GOT3 (cell line): ENCODE results near the gene PLEKHG2.
A peak's percentile ranks its signal among the peaks of the same experiment; 100 is the strongest.
"Not testable (repeated sequence)": the region's sequence is repeated elsewhere in the genome, so short reads cannot be mapped to it uniquely, and the experiment has no call there.

Experiments used
- DNase-seq: peaks from one replicate; lab custom pipeline; 2025; ENCODE audit warnings: mixed read lengths; lab: John Stamatoyannopoulos, UW

The PLEKHG2 gene, protein sequence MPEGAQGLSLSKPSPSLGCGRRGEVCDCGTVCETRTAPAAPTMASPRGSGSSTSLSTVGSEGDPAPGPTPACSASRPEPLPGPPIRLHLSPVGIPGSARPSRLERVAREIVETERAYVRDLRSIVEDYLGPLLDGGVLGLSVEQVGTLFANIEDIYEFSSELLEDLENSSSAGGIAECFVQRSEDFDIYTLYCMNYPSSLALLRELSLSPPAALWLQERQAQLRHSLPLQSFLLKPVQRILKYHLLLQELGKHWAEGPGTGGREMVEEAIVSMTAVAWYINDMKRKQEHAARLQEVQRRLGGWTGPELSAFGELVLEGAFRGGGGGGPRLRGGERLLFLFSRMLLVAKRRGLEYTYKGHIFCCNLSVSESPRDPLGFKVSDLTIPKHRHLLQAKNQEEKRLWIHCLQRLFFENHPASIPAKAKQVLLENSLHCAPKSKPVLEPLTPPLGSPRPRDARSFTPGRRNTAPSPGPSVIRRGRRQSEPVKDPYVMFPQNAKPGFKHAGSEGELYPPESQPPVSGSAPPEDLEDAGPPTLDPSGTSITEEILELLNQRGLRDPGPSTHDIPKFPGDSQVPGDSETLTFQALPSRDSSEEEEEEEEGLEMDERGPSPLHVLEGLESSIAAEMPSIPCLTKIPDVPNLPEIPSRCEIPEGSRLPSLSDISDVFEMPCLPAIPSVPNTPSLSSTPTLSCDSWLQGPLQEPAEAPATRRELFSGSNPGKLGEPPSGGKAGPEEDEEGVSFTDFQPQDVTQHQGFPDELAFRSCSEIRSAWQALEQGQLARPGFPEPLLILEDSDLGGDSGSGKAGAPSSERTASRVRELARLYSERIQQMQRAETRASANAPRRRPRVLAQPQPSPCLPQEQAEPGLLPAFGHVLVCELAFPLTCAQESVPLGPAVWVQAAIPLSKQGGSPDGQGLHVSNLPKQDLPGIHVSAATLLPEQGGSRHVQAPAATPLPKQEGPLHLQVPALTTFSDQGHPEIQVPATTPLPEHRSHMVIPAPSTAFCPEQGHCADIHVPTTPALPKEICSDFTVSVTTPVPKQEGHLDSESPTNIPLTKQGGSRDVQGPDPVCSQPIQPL (N-terminal part only)

DNA sequence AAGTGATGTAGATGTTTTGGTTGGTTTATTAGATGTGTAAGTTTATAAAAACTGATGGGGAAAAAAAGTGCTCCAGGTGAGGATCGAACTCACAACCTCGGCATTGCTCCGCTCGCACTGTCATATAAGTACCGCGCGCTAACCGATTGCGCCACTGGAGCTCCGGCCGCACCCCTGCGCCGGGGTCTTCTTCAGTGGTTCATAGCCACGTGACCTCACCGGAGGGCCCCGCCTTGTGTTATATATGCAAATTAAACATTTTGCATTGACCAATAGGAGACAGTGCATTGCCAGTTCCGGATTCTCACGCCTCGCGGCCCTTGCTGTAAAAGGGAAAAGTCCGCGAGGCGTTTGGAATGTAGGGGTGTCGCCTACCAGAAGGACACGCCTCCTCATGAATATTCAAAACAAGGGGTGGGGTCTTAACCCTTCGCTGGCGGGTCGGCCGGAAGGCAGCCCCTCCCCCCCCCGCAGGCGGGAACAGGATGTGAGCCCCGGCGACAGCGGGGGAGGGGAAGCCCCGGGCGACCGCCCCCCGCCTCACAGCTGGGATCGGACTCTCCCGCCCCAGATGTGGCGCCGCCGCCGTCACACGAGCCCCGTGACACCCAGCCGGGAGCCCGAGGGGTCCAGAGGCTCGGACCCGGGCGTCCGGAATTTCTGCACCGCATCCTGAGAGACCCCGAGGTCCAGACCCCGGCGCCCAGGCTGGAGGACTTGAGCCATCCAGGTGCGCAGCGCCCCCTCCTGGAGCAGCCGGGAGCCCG lies at the start of gene PLEKHG2:
Gene PLEKHG2, plus strand, starts transcription at position 570 of the 767 bp plus-strand sequence. CDS start 1,418 bp downstream, outside the sequence.
- DNase-seq, result peak; percentile 93

DNA sequence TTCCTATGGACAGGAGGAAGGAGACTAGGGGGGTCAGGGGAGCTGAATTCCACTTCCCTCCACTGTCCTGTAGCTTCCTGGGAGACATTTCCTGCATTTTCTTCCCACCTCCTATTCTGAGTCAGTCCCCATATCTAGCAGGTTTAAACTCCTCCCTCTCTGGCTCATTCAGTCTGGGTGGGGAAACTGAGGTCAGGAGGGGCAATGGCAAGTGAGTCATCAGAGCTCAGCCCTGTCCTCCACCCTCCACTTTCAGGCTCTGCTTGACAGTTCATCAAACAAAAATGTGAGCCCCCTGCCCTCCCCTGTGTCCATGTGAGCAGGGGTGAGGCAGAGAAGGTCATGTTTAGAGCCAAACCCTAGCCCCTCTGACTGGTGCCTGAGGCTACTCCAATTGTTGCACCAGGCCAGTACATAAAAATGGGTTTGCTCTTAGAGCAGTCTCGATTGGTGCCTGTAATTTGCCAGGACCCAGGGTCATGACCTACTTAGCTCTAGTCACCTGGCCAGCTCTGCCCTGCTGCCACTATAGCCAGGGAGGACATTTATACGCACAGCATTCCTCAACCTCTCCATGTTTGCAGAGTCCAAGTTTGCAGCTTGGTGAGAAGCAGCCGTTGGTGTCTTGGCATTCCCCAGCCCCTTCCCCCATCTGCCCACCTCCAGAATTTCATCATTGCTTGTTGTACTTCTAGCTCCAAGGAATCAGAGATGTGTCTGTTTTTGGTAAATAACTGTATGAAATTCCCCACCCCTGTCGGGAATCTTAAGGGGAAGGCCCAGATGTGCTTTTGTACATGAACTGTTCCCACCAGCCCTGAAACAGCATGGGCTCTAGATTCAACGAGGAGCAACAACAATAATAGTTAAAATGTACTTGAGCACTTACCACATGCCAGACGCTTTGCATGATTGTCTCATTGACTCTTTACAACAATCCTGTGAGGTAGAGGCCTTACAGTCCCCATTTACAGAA lies 49.5 kb upstream of the PLEKHG2 start:
- no peak for DNase-seq

DNA sequence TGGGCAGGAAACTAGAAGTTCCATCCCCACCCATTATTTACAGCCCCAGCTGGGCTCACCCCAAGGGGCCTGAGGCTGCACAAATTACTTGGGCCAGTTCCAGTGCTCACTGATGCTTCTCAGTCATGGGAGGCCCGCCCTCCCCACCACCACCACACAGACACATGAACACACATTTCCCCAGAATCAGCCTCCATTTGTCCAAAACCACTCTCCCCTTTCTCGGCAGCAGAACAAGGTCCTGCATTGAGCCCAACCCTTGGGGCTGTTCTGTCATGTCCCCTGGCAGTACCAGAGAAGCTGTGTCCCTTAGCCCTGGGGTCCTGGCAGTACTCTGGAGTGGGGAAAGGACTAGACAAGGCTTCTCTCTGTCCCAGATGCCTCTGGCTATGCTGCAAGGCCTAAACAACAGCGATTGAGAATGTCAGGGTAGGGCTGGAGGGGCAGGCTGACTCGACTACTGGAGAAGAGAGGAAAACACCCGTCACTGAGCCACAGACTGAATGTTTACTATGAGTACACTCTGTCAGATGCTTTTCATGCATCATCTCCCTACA lies 48.5 kb upstream of the PLEKHG2 start:
- no peak for DNase-seq

DNA sequence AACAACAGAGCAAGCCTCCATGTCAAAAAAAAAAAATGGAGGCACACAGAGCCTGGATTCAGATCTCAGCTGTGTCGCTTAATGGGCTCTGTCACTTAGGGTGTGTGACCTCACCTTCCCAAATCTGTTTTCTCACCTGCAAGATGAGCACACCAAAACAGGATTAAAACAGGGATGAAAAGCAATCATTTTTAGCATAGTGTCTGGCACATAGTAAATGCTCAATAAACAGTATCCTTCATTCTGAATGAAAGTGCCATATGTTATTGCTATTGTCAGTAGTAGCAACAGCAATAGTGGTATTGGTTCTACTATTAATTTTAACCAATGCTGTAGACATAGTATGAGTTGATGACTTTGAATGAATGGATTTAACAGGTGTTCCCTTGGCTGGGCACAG lies 46.9 kb upstream of the PLEKHG2 start:
- no peak for DNase-seq

DNA sequence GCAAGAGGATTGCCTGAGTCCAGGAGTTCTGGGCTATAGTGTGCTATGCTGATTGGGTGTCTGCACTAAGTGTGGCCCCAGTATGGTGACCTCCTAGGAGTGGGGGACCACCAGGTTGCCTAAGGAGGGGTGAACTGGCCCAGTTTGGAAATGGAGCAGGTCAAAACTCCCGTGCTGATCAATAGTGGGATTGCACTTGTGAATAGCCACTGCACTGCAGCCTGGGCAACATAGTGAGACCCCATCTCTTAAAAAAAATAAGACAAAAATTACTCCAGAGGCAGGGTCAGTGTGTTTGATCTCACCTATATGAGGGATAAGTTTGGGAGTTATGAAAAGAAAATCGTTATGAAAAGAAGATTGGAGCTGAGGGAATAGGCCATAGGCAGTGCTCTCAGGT lies 43.3 kb upstream of the PLEKHG2 start:
- no peak for DNase-seq

DNA sequence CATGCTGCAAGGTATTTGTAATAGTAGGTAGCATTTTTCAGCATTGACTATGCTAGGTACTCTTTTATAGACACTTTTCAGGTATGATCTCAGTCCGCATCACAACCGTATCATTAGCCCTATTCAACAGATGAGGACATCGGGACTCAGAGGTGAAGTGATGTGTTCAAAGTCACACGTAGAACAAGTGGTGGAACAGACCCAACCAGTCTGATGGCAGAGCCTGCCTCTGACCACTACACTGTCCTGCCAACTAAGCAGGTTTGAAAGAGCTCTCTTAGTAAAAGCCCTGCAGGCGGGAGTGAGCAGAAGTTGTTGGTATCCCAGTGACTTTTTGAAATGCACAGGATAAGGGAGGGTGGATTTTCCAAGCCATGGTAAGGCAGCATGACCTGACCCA lies 41.7 kb upstream of the PLEKHG2 start:
- no peak for DNase-seq

DNA sequence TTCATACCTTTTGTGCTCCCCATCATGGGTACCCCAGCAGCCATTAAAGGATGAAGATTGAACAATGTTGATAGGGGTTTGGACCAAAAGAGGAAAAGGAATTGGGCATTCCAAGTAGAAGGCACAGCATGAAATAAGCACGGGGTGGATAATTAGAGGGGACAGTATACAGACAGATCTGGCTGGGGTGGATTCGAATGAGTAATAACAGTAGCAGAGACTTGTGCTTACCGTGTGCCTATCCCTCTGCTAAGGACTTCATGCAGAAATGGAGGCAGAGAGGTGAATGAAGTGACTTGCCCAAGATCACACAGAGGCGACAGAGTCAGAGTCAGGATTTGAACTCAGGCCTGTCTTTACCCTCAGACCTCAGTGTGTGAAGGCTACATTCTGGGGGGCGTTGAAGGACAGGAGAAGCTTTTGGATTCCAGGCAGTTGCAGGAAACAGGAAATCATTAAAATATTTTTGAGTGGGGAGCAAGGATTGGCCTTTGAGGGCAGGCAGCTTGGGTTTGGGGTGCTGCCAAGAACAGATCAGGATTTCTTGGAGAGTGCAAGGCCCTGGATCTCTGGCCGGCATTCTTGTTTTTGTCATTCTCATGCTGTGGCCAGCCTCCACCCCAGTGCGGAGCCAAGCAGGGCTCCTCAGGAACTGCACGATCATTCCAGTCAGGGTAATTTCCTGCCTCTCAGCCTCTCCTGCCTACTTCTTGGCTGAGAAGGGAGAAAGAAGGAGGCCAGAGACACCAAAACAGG lies 40.2 kb upstream of the PLEKHG2 start:
- no peak for DNase-seq

GRCh38 chr19:39372941-39373340 lies 39.5 kb upstream of the PLEKHG2 start:
- DNase-seq, result no peak

DNA sequence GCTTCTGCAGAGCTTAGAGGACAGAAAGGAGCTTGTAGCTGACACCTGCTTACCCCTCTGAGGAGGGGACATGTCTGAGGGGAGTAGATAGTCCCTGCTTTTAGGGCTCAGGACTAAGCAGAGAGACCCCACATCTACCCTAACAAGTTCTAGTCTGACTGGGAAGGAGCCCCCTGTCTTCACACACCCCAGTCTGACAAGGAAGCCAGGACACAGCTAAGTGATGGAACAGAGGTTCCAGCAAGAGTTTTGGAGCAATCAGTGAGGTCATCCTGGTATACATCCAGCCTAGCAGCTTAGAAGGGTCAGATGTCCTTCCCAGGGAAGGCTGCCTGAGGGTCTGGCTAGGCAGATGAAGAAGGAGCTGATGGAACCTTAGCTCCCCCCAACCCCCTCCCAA lies 36.5 kb upstream of the PLEKHG2 start:
- DNase-seq, result no peak

DNA sequence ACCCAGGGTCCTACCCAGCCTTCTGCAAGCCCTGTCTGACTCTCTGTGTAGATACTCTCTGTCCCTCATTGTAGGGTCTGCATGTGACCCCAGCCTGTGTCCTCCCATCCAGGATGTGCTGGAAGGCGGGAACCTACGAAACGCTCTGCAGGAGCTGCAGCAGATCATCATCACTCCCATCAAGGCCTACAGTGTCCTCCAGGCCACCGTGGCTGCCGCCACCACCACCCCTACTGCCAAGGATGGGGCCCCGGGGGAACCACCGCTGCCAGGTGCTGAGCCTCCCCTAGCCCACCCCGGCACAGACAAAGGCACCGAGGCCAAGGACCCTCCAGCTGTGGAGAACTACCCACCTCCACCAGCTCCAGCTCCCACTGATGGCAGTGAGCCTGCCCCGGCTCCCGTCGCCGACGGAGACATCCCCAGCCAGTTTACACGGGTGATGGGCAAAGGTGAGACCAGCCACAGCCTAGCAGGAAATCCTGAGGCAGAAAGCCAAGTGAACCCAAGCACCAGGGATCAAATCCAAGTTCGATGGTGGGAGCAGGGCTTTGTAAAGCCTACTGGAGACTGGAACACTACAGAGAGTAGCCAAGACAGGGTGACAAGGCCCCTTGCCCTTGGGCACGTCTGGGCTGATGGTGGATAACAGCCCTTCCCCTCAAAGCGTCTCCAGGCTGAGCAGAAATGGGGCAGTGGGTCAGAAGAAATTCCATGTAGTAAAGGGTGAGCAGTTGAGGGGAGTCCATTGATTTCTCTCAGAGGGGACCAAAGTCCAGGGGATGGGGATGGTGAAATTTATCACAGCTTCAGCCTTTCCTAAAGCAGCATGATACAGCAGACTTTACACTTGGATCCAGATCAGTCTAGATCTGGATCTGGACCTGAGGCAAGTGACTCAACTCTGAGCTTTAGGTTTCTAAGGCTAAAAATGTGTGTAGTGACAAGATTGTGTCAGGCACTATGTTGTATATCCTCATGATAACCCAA lies 34.8 kb upstream of the PLEKHG2 start:
- no peak for DNase-seq

- DNase-seq, result not testable (repeated sequence)
Observed at GRCh38 chr19:39379366-39379765, 33.1 kb upstream of the PLEKHG2 start.

- DNase-seq, result no peak
Observed at GRCh38 chr19:39379865-39380396, 32.5 kb upstream of the PLEKHG2 start.

DNA sequence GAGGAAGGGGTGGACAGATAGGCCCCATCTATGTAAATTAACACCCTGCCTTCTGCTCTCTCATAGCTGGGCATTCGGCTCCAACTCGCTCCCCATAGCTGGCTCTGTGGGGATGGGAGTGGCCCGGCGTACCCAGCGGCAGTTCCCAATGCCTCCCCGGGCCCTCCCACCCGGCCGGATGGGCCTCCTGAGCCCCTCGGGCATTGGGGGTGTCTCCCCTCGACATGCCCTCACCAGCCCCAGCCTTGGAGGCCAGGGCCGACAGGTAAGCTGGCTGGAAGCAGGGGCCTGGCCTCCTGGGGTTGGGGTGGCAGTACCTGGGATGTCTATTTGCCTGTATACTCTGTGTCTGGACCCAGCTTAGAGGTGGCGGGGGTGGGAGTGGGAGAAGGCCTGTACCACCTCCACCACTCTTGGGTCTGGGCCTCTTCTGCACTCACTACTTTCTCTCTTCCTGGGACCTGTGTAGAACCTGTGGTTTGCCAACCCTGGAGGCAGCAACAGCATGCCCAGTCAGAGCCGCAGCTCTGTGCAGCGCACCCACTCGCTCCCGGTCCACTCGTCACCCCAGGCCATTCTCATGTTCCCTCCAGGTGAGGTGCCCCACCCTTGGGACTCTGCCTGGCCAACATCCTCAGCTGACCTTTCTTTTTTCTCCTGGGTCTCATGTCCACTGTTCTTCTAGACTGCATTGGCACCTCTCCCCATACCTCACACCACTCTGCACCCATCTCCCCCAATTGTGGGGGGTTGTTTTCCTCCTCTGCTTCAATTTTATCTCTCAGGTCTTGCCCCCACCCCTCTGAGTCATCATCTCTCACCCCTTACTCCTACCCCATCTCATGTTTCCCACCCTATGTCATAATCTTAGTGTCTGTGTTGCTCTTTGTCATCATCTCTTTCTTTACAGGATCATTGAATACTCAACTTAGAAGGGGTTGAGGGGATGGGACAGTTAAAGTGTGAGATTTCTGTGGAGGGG lies 31.7 kb upstream of the PLEKHG2 start:
- DNase-seq, result no peak

DNA sequence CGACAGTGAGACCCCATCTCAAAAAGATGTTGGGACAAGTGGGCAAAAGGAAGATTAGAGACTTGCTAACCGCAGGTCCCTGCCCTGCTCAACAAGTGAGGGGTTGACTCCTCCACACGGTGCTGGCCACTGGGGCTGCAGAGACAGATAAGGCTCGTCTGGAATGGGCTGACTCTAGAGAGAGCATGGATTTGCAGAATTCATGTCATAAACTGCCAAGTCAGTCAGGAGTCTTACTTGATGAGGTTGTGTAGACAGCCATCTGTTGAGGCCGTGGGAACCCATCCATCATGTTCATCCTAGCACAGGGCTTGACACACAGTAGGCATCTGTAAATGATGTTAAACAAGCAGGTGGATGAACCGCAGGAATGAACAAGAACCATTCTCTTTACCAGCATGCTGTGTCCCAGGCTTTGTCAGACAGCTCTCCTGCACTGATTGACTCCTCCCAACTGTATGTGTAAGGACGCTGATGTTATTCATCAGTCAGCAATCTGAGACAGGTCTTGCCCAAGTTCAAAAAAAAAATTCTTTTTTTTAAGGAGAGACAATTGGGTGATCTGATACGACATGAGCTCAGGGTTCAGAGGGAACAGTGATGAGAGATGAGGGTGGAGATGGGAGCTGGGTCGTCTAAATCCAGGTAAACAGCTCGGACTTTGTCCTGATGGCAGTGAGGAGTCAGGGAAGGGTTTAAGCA lies 30.4 kb upstream of the PLEKHG2 start:
- DNase-seq, result no peak

DNA sequence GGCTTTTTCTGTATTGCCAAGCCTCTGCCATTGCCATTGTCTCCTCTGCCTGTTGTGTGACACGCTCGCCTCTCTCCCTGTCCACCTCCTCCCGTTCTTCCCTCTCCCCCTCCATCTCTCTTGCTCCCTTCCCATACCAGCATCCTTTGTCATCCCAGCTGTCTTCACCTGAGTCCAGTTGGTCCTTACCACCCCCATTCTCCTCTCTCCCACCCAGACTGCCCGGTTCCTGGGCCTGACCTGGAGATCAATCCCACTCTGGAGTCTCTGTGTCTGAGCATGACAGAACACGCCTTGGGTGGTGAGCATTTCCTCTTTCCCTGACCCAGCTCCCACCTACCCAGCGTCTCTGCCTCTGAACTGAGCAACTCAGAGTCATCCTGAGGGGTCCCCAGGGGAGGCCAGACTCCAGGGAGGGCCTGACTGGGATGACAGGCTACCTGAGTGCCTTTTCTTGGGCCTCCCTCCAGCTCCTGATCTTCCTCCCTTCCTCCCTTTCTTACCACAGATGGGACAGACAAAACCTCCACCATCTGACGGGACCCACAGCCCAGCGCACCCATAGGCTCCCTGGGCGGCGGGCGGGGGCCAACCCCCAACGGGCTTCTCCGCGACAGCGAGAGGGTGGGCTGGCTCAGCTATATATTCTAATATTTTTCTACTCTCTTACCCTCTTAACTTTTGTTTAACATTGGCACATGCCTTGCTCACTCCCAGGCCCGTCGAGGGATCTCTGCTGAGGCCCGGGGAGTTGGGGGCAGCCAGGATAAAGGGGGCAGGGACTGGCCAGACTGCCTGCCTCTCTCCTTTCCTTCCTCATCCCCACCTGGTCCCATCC lies 29.3 kb upstream of the PLEKHG2 start:
- no peak for DNase-seq
